ENCODE data around the gene TM4SF4.

The TM4SF4 gene

GRCh38 chr3:149455366-149455765, 19.1 kb upstream of the TM4SF4 start:
- no peak for DNase-seq (ENCODE audit: low read depth)

- DNase-seq (ENCODE audit: low read depth): no peak
Measured at GRCh38 chr3:149455989-149456388, 18.5 kb upstream of the TM4SF4 start.

- no peak for DNase-seq (ENCODE audit: low read depth)
Measured at GRCh38 chr3:149459491-149460059, 14.9 kb upstream of the TM4SF4 start.

GRCh38 chr3:149460117-149460516, 14.4 kb upstream of the TM4SF4 start:
- no peak for DNase-seq (ENCODE audit: low read depth)

- DNase-seq (ENCODE audit: low read depth): no peak
Measured at GRCh38 chr3:149462051-149462450, 12.4 kb upstream of the TM4SF4 start.

- DNase-seq (ENCODE audit: low read depth): no peak
Measured at GRCh38 chr3:149462581-149463011, 11.9 kb upstream of the TM4SF4 start.

GRCh38 chr3:149463921-149464320, 10.6 kb upstream of the TM4SF4 start:
- no peak for DNase-seq (ENCODE audit: low read depth)

- no peak for DNase-seq (ENCODE audit: low read depth)
Measured at GRCh38 chr3:149464542-149465328, 9.8 kb upstream of the TM4SF4 start.

- DNase-seq (ENCODE audit: low read depth): no peak
Measured at GRCh38 chr3:149465351-149465883, 9.1 kb upstream of the TM4SF4 start.

GRCh38 chr3:149466192-149466591, 8.3 kb upstream of the TM4SF4 start:
- DNase-seq (ENCODE audit: low read depth): no peak

- no peak for DNase-seq (ENCODE audit: low read depth)
Measured at GRCh38 chr3:149468504-149469212, 5.8 kb upstream of the TM4SF4 start.

GRCh38 chr3:149470381-149470780, 4.1 kb upstream of the TM4SF4 start:
- no peak for DNase-seq (ENCODE audit: low read depth)

GRCh38 chr3:149472030-149472797, 2.3 kb upstream of the TM4SF4 start:
- no peak for DNase-seq (ENCODE audit: low read depth)

- DNase-seq (ENCODE audit: low read depth): no peak
Measured at GRCh38 chr3:149473357-149474249, 894 bp upstream of the TM4SF4 start.

GRCh38 chr3:149475451-149476060, 1.1 kb downstream of the TM4SF4 start:
- DNase-seq (ENCODE audit: low read depth): no peak

GRCh38 chr3:149476225-149476624, 1.7 kb downstream of the TM4SF4 start:
- no peak for DNase-seq (ENCODE audit: low read depth)

- no peak for DNase-seq (ENCODE audit: low read depth)
Measured at GRCh38 chr3:149479621-149480325, 5.3 kb downstream of the TM4SF4 start.

GRCh38 chr3:149480326-149481017, 6.0 kb downstream of the TM4SF4 start:
- DNase-seq (ENCODE audit: low read depth): peak; percentile 17

GRCh38 chr3:149481056-149481455, 6.6 kb downstream of the TM4SF4 start:
- no peak for DNase-seq (ENCODE audit: low read depth)
